GM12873 (cell line): ENCODE data around the gene CPEB4.

ENCODE experiments used
- CTCF ChIP-seq: IDR thresholded peaks from 2 replicates; pipeline ENCODE4 v1.5.1; 2012; ENCODE audit warnings: low read depth, mild to moderate bottlenecking, moderate library complexity, low read length, control low read depth; ENCODE audit not compliant: insufficient read depth; ENCODE audit errors: missing control alignments

The CPEB4 gene

GRCh38 chr5:173968154-173968797, 80.1 kb downstream of the CPEB4 start:
- TF ChIP-seq CTCF = no peak

- no peak for TF ChIP-seq CTCF
Measured at GRCh38 chr5:173969167-173970049, 81.3 kb downstream of the CPEB4 start.

GRCh38 chr5:173970878-173971650, 82.9 kb downstream of the CPEB4 start:
- TF ChIP-seq CTCF = peak; percentile 21

GRCh38 chr5:173971681-173972345, 83.7 kb downstream of the CPEB4 start:
- no peak for TF ChIP-seq CTCF

GRCh38 chr5:173972607-173972924, 84.4 kb downstream of the CPEB4 start:
- no peak for TF ChIP-seq CTCF

- peak; percentile 90 for TF ChIP-seq CTCF
Measured at GRCh38 chr5:173972925-173973615, 84.9 kb downstream of the CPEB4 start.
